ENCODE data around the gene IL6.
"Not testable (repeated sequence)": the region's sequence is repeated elsewhere in the genome, so short reads cannot be mapped to it uniquely, and the experiment has no call there.

The IL6 gene

DNA sequence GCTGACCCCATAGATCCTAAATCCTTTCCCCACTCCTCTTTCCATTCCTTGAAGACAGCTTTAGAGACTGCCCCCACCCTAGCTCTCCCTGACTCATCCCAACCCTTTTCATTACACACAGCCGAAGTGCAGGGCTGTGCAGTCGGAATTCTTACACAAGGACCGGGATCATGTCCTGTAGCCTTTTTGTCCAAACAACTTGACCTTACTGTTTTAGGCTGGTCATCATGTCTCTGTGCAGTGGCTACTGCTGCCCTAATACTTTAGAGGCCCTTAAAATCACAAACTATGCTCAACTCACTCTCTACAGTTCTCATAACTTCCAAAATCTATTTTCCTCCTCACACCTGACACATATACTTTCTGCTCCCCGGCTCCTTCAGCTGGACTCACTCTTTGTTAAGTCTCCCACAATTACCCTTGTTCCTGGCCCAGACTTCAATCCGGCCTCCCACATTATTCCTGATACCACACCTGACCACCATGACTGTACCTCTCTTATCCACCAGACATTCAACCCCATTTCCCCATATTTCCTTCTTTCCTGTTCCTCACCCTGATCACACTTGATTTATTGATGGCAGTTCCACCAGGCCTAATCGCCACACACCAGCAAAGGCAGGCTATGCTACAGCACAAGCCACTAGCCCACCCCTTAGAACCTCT, 19.8 kb upstream of the IL6 start:
- not testable (repeated sequence) for H3K36me3 ChIP-seq (ENCODE audit: control insufficient read depth, insufficient read depth, low read length); H3K9me3 ChIP-seq (ENCODE audit: control insufficient read depth, insufficient read depth, low read length); H3K4me3 ChIP-seq (ENCODE audit: low read depth, low read length); H3K27me3 ChIP-seq (ENCODE audit: control insufficient read depth, insufficient read depth, low read length); H3K9ac ChIP-seq (ENCODE audit: low read depth, low read length); H3K4me1 ChIP-seq (ENCODE audit: control insufficient read depth, insufficient read depth, low read length)

DNA sequence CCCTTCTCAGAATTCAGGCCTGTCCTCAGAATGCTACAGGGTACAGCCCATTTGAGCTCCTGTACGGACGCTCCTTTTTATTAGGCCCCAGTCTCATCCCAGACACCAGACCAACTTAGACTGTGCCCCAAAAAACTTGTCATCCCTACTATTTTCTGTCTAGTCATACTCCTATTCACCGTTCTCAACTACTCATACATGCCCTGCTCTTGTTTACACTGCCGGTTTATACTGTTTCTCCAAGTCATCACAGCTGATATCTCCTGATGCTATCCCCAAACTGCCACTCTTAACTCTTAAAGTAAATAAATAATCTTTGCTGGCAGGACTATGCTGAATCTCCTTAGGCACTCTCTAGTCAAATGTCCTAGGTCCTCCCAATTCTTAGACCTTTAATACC, 18.8 kb upstream of the IL6 start:
- H3K4me3 ChIP-seq (ENCODE audit: low read depth, low read length), result not testable (repeated sequence)

DNA sequence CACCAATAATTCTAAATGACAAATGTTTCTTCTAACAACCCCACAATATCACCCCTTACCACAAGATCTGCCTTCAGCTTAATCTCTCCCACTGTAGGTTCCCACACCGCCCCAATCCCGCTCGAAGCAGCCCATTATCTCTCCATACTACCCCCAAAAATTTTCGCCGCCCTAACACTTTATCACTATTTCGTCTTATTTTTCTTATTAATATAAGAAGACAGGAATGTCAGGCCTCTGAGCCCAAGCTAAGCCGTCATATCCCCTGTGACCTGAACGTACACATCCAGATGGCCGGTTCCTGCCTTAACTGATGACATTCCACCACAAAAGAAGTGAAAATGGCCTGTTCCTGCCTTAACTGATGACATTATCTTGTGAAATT, 18.3 kb upstream of the IL6 start:
- not testable (repeated sequence) for H3K27me3 ChIP-seq (ENCODE audit: control insufficient read depth, insufficient read depth, low read length); H3K36me3 ChIP-seq (ENCODE audit: control insufficient read depth, insufficient read depth, low read length); H3K9ac ChIP-seq (ENCODE audit: low read depth, low read length); H3K4me1 ChIP-seq (ENCODE audit: control insufficient read depth, insufficient read depth, low read length); H3K9me3 ChIP-seq (ENCODE audit: control insufficient read depth, insufficient read depth, low read length); H3K4me3 ChIP-seq (ENCODE audit: low read depth, low read length)

More for the DNA sequence above, 18.8 kb upstream of the IL6 start:
- H3K9me3 ChIP-seq (ENCODE audit: control insufficient read depth, insufficient read depth, low read length); H3K4me1 ChIP-seq (ENCODE audit: control insufficient read depth, insufficient read depth, low read length); H3K27me3 ChIP-seq (ENCODE audit: control insufficient read depth, insufficient read depth, low read length); H3K9ac ChIP-seq (ENCODE audit: low read depth, low read length); H3K36me3 ChIP-seq (ENCODE audit: control insufficient read depth, insufficient read depth, low read length): not testable (repeated sequence)

DNA sequence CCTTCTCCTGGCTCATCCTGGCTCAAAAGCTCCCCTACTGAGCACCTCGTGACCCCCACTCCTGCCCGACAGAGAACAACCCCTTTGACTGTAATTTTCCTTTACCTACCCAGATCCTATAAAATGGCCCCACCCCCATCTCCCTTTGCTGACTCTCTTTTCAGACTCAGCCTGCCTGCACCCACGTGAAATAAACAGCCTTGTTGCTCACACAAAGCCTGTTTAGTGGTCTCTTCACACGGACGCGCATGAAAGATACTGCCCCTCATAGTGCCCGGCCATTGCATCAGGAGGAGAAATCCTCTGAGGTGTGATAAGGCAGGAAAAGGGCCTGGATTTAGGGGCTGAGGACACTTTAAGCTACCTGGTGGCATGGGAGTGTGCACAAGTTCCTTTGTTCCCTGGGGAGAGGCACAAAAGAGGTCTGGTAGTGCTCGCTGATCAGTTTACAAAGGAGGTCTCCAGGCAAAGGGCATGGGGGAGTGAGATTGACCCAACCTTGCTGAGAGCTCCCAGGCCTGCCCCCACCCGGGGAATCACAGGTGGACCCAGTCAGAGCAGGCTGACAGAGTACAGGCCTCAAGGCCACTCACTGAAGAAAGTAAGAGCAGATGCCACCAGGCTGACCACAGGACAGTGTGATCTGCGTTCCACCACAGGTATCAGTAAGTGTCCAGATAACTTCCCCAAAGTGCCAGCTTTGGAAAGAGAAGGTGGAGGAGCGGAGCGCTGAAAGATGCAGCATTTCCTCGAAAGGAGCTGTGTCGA, 17.8 kb upstream of the IL6 start:
- not testable (repeated sequence) for H3K4me1 ChIP-seq (ENCODE audit: control insufficient read depth, insufficient read depth, low read length); H3K36me3 ChIP-seq (ENCODE audit: control insufficient read depth, insufficient read depth, low read length); H3K9ac ChIP-seq (ENCODE audit: low read depth, low read length); H3K27me3 ChIP-seq (ENCODE audit: control insufficient read depth, insufficient read depth, low read length); H3K4me3 ChIP-seq (ENCODE audit: low read depth, low read length); H3K9me3 ChIP-seq (ENCODE audit: control insufficient read depth, insufficient read depth, low read length)

DNA sequence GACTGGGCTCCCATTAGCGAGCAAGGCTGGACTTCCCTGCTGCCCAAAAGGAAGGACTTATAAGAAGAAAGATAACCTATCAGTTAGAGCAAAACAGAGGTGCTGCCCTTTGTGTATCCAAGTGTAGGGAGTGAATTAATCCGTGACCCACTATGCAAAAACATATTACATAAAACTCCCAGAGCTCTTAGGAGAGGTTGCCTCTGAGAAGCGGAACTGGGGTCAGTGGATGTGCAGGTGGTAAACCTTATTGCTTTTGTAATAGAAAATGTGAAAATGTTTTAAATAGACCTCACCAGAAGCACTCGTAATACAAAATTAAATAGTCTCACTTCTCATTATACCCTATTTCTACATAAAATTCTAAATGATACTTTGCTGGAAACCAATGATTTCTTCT, 17.1 kb upstream of the IL6 start:
- Histone ChIP-seq H3K27me3 (ENCODE audit: control insufficient read depth, insufficient read depth, low read length) (no peaks in the 10 kb centered on the region), H3K9ac (ENCODE audit: low read depth, low read length) (no peak overlapping the region), H3K4me3 (ENCODE audit: low read depth, low read length) (no peak overlapping the region)

DNA sequence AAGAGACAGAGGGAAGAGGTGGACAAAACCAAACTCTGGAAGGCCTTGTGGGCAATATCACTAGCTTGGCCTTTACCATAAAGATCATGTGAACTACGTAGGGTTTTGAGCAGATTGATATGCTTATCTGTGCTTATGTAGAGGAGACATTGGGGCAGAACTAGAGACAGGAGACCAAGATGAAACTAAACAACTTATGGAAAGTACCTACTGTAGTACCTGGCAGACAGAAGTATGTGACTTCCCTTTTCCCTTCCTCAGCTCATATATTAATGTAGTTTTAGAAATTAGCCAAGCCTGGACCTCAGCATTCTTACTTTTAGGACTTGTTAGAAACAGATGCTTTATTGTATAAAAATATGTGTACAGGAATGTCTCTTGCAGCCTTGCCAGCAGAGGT, 14.0 kb upstream of the IL6 start:
- H3K4me3 ChIP-seq (ENCODE audit: low read depth, low read length), result no peak overlapping the region
- no peak overlapping the region for H3K9ac ChIP-seq (ENCODE audit: low read depth, low read length)
- H3K4me1 ChIP-seq (ENCODE audit: control insufficient read depth, insufficient read depth, low read length), result peaks cover 8% of the 10 kb centered on the region
- H3K27me3 ChIP-seq (ENCODE audit: control insufficient read depth, insufficient read depth, low read length), result no peaks in the 10 kb centered on the region
- no peaks in the 10 kb centered on the region for H3K9me3 ChIP-seq (ENCODE audit: control insufficient read depth, insufficient read depth, low read length)
- no peaks in the 10 kb centered on the region for H3K36me3 ChIP-seq (ENCODE audit: control insufficient read depth, insufficient read depth, low read length)

More for the DNA sequence above, 17.1 kb upstream of the IL6 start:
- H3K36me3 ChIP-seq (ENCODE audit: control insufficient read depth, insufficient read depth, low read length), result no peaks in the 10 kb centered on the region
- no peaks in the 10 kb centered on the region for H3K9me3 ChIP-seq (ENCODE audit: control insufficient read depth, insufficient read depth, low read length)
- peaks cover 8% of the 10 kb centered on the region for H3K4me1 ChIP-seq (ENCODE audit: control insufficient read depth, insufficient read depth, low read length)

DNA sequence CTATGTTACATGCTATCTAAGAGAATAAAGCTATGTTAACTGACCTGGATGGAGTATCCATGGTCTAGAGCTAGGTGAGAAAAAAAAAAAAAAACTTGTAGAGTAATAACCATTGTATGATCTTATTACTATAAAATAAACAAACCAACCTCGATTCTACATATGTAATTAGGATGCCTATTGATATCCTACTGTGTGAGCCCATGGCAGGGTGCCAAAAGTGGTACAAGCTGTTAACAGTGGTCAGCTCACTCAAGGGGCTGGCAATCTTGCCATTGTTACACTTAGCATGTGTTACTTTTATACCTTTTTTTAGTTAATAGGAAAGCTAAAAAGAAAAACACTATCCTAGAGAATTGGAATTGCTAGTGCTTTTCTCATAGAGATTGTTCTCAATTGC, 13.5 kb upstream of the IL6 start:
- no peaks in the 10 kb centered on the region for H3K27me3 ChIP-seq (ENCODE audit: control insufficient read depth, insufficient read depth, low read length)
- no peaks in the 10 kb centered on the region for H3K9me3 ChIP-seq (ENCODE audit: control insufficient read depth, insufficient read depth, low read length)
- H3K4me1 ChIP-seq (ENCODE audit: control insufficient read depth, insufficient read depth, low read length), result peaks cover 8% of the 10 kb centered on the region
- H3K9ac ChIP-seq (ENCODE audit: low read depth, low read length), result no peak overlapping the region
- no peaks in the 10 kb centered on the region for H3K36me3 ChIP-seq (ENCODE audit: control insufficient read depth, insufficient read depth, low read length)
- H3K4me3 ChIP-seq (ENCODE audit: low read depth, low read length), result no peak overlapping the region

DNA sequence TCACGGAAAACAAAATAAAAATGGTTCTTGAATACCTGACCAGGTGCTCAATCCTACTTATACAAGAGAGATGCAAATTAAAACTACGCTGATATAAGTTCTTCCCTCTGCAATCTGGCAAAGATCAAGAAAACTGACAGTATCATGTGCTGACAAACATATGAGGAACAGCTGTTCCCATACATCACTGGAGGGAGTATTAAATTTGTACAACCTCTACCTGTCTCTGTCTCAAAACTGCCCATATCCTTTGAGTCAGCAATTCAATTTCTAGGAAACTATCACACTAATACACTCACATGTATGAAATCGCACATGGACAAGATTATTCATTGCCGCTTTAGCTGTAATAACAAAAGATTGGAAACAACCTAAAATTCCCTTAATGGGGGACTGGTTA, 11.0 kb upstream of the IL6 start:
- Histone ChIP-seq H3K9ac (ENCODE audit: low read depth, low read length) (no peak overlapping the region), H3K4me3 (ENCODE audit: low read depth, low read length) (no peak overlapping the region), H3K27me3 (ENCODE audit: control insufficient read depth, insufficient read depth, low read length) (no peaks in the 10 kb centered on the region), H3K4me1 (ENCODE audit: control insufficient read depth, insufficient read depth, low read length) (no peaks in the 10 kb centered on the region), H3K9me3 (ENCODE audit: control insufficient read depth, insufficient read depth, low read length) (no peaks in the 10 kb centered on the region), H3K36me3 (ENCODE audit: control insufficient read depth, insufficient read depth, low read length) (no peaks in the 10 kb centered on the region)

DNA sequence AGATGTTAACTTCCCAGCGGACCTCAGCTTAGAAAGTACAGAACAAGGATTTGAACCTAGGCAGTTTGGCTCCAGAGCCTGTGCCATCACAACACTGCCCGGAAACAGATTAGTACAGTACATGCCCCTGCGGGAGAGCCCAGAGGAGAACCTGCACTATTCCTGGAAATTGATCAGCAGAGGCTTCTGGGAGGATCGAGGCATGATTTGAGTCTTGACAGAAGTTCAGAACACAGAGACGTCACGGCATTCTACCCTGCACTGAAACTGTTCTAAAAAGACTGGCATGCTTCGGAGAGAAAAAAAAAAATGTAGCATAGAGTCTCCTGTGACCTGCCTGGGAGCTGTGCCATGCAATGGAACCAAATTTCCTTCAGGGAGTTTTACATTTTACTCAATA, 9.2 kb upstream of the IL6 start:
- Histone ChIP-seq H3K36me3 (ENCODE audit: control insufficient read depth, insufficient read depth, low read length) (no peaks in the 10 kb centered on the region), H3K9me3 (ENCODE audit: control insufficient read depth, insufficient read depth, low read length) (no peaks in the 10 kb centered on the region), H3K27me3 (ENCODE audit: control insufficient read depth, insufficient read depth, low read length) (no peaks in the 10 kb centered on the region), H3K4me1 (ENCODE audit: control insufficient read depth, insufficient read depth, low read length) (no peaks in the 10 kb centered on the region), H3K9ac (ENCODE audit: low read depth, low read length) (no peak overlapping the region), H3K4me3 (ENCODE audit: low read depth, low read length) (no peak overlapping the region)

DNA sequence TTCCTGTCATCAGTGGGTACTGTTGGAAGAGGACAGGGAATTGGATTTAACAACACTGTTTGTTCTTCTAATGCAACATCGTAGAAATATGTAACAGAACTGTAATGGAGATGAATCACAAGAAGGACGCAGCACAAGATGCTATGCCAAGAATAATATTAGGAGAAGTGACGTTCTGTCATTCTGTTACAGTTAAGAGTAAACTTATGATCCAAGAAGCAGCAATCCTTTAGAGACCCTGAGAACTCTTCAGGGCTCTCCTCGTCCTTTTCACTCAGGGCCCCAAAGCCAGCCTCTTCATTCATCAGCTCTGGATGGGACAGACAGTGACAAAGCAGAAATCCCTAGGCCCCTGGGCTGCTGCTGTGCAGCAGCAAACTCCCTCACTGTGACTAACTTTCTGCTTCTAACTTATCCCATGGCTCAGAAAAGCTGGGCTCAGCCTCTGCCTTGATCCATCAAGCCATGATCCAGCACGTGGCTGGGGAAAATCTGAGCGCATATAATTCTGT, 8.7 kb upstream of the IL6 start:
- Histone ChIP-seq H3K4me3 (ENCODE audit: low read depth, low read length) (no peak overlapping the region), H3K27me3 (ENCODE audit: control insufficient read depth, insufficient read depth, low read length) (no peaks in the 10 kb centered on the region), H3K9ac (ENCODE audit: low read depth, low read length) (no peak overlapping the region), H3K4me1 (ENCODE audit: control insufficient read depth, insufficient read depth, low read length) (no peaks in the 10 kb centered on the region), H3K36me3 (ENCODE audit: control insufficient read depth, insufficient read depth, low read length) (no peaks in the 10 kb centered on the region), H3K9me3 (ENCODE audit: control insufficient read depth, insufficient read depth, low read length) (no peaks in the 10 kb centered on the region)

DNA sequence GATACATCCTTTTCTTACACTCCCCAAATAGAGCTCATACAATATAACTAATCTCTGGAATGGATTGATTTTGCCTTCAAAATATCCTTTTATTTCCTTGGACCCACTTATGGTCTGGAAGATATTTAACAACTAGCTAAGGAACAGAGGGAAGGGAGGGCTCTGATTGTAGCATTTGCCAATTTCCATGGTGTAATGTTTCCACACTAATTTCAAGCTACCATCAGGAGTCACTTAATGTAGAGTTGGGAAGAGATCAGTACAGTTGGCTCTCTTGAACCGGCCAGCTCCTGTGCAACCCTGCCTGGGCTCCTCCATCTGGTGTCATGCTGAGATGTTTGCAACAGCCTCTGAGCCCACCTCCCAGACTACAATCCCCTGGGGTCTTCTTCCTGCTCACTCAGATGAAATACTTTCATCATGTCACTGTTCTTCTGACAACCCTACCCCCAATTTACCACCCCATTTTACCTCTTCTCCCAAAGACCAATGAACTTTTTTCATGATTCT, 8.0 kb upstream of the IL6 start:
- no peaks in the 10 kb centered on the region for H3K4me1 ChIP-seq (ENCODE audit: control insufficient read depth, insufficient read depth, low read length)
- no peaks in the 10 kb centered on the region for H3K9me3 ChIP-seq (ENCODE audit: control insufficient read depth, insufficient read depth, low read length)
- H3K36me3 ChIP-seq (ENCODE audit: control insufficient read depth, insufficient read depth, low read length), result no peaks in the 10 kb centered on the region
- H3K4me3 ChIP-seq (ENCODE audit: low read depth, low read length), result no peak overlapping the region
- H3K9ac ChIP-seq (ENCODE audit: low read depth, low read length), result no peak overlapping the region
- H3K27me3 ChIP-seq (ENCODE audit: control insufficient read depth, insufficient read depth, low read length), result no peaks in the 10 kb centered on the region
